H1 (cell line): ENCODE results near the gene CYP2J2.

Experiments used
- ATF3 ChIP-seq: IDR thresholded peaks from 2 replicates; pipeline ENCODE4 v1.6.1; 2011; ENCODE audit warnings: low read depth, mild to moderate bottlenecking, low read length; ENCODE audit not compliant: insufficient read depth
- CREB1 ChIP-seq: IDR thresholded peaks from 2 replicates; pipeline ENCODE4 v1.6.1; 2012; ENCODE audit warnings: inconsistent platforms
- EZH2 ChIP-seq: fragments of 200-600 bp; sonication (generic); IDR thresholded peaks from 2 replicates; pipeline ENCODE4 v1.7.1; 2012; ENCODE audit warnings: low read depth, mild to moderate bottlenecking, moderate library complexity, low read length, inconsistent platforms; ENCODE audit not compliant: severe bottlenecking
- GABPA ChIP-seq: IDR thresholded peaks from 2 replicates; pipeline ENCODE4 v1.6.1; 2011; ENCODE audit warnings: mild to moderate bottlenecking, low read length, moderate library complexity, borderline replicate concordance; ENCODE audit not compliant: insufficient read depth
- GTF2F1 ChIP-seq: IDR thresholded peaks from 2 replicates; pipeline ENCODE4 v1.6.1; 2012; ENCODE audit warnings: low read depth, low read length, improper control_type of control experiment, borderline replicate concordance
- MAFK ChIP-seq: IDR thresholded peaks from 2 replicates; pipeline ENCODE4 v1.6.1; 2012; ENCODE audit warnings: low read depth, mild to moderate bottlenecking, improper control_type of control experiment, low read length
- POLR2A ChIP-seq, 2 experiments: IDR thresholded peaks; 1 replicate in 1 of 2; 2 replicates in 1 of 2; pipeline ENCODE4 v1.6.1; 2011; ENCODE audit warnings: low read depth in 2 of 2, low read length in 2 of 2, mild to moderate bottlenecking in 2 of 2; ENCODE audit errors: control extremely low read depth in 1 of 2
- RAD21 ChIP-seq, 2 experiments: IDR thresholded peaks in 1 of 2; conservative IDR thresholded peaks in 1 of 2; 2 replicates each; pipeline ENCODE4 v1.6.1; 2011; ENCODE audit warnings: low read depth in 2 of 2, low read length in 2 of 2, improper control_type of control experiment in 1 of 2, inconsistent platforms in 1 of 2, mild to moderate bottlenecking in 1 of 2, moderate library complexity in 1 of 2
- RFX5 ChIP-seq: IDR thresholded peaks from 2 replicates; pipeline ENCODE4 v1.6.1; 2011; ENCODE audit warnings: low read depth, low read length, improper control_type of control experiment, borderline replicate concordance
- SP2 ChIP-seq: IDR thresholded peaks from 2 replicates; pipeline ENCODE4 v1.6.1; 2012; ENCODE audit warnings: mild to moderate bottlenecking, low read length, inconsistent platforms
- TF ChIP-seq, protein P1 (sequence below), 3 experiments: IDR thresholded peaks; 1 replicate in 2 of 3; 2 replicates in 1 of 3; pipeline versions ENCODE4 v1.5.1 to v1.6.1; 2011; ENCODE audit warnings: low read length in 3 of 3, mild to moderate bottlenecking in 3 of 3, inconsistent platforms in 2 of 3, low read depth in 1 of 3, moderate library complexity in 1 of 3; ENCODE audit not compliant: insufficient read depth in 1 of 3; ENCODE audit errors: control extremely low read depth in 1 of 3

DNA sequence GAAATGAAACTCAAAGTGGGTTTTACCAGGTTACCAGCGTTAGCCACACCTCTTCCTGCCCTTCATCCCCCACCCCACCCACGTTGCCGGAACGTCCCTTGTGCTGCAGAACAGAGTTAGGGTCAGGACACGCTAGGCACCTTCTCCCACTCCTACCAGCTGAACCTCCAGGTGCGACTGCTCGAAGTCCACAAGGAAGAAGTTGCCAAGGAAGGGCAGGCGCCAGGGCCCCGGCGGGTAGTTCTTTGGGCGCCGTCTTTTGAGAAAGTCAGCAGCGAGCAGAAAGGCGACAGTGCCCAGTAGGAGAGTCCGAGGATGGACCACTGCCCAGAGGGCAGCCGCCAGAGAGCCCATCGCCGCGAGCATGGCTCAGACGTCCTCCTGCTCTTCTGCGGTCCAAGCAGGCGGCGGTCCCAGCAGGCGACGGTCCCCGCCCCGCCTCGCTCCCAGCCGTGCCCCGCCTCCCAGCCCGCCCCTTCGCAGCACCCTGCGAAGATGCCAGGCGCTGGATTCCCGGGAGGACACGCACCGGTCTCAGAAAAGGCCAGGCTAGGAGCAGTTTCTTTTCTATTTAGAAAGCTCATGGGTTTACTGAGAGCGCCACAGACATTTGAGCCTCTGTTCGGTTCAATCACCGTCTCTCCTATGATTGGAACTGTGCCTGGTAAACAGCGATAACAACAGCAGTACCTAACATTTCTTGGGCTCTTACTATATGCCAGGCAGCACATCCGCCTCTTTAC lies at the start of gene CYP2J2:
- TF ChIP-seq RFX5 (no peak), GABPA (no peak), GTF2F1 (no peak), MAFK (no peak), EZH2 (no peak), CREB1 (no peak), ATF3 (no peak), SP2 (no peak), POLR2A (IDR thresholded peaks at IDR 0.05; ENCODE audit: control extremely low read depth in 1 of 2, low read depth in 2 of 2, low read length in 2 of 2) (no peak), RAD21 (IDR thresholded peaks at IDR 0.05 in 1 of 2, conservative IDR thresholded peaks at IDR 0.05 in 1 of 2; ENCODE audit: low read depth in 2 of 2, low read length in 2 of 2) (no peak)
- TF ChIP-seq, protein P1, sequence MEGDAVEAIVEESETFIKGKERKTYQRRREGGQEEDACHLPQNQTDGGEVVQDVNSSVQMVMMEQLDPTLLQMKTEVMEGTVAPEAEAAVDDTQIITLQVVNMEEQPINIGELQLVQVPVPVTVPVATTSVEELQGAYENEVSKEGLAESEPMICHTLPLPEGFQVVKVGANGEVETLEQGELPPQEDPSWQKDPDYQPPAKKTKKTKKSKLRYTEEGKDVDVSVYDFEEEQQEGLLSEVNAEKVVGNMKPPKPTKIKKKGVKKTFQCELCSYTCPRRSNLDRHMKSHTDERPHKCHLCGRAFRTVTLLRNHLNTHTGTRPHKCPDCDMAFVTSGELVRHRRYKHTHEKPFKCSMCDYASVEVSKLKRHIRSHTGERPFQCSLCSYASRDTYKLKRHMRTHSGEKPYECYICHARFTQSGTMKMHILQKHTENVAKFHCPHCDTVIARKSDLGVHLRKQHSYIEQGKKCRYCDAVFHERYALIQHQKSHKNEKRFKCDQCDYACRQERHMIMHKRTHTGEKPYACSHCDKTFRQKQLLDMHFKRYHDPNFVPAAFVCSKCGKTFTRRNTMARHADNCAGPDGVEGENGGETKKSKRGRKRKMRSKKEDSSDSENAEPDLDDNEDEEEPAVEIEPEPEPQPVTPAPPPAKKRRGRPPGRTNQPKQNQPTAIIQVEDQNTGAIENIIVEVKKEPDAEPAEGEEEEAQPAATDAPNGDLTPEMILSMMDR (IDR thresholded peaks at IDR 0.05; ENCODE audit: control extremely low read depth in 1 of 3, insufficient read depth in 1 of 3, low read depth in 1 of 3, low read length in 3 of 3): no peak
